SIG-M5 treated with dmso at 0.1 percent for 504 hours (cell line): ENCODE measurements around the gene DNAJC18.
A peak's percentile ranks its signal among the peaks of the same experiment; 100 is the strongest.
"Not testable (repeated sequence)": the region's sequence is repeated elsewhere in the genome, so short reads cannot be mapped to it uniquely, and the experiment has no call there.

Experiments used
- DNase-seq: peaks from one replicate; lab custom pipeline; 2025; ENCODE audit not compliant: unreplicated experiment; lab: John Stamatoyannopoulos, UW

The DNAJC18 gene

DNA sequence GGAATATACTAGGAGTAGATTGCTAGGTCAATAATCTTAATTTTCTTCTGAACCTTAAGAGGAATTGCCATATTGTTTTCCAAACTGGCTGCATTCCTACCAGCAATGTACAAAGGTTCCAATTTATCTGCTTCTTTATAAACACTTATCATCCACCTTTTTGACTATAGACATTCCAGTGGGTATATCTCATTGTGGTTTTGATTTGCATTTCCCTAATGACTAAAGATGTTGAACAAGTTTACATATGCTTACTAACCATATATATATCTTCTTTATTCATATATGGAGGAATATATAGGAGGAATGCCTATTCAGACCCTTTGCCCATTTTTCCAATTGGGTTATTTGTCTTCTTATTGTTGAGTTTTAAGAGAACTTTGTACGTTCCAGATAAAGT lies 7.6 kb downstream of the DNAJC18 start:
- DNase-seq: no peak

DNA sequence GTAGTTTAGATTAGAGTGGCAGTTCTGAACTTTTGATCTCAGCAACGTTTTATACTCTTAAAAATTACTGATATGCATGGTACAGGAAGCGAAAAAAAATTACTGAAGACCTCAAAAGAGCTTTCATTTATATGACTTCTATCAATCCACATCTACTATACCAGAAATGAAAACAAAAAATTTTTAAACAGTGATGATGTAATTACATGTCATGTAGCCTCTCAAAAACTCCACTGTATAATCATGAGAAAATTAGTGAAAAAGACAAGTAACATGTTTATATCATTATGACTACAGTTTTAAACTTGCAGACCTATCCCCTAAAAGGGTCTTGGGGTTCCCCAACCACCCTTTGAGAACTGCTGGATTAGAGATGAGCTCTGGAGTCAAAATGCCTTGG lies 9.3 kb downstream of the DNAJC18 start:
- no peak for DNase-seq

DNA sequence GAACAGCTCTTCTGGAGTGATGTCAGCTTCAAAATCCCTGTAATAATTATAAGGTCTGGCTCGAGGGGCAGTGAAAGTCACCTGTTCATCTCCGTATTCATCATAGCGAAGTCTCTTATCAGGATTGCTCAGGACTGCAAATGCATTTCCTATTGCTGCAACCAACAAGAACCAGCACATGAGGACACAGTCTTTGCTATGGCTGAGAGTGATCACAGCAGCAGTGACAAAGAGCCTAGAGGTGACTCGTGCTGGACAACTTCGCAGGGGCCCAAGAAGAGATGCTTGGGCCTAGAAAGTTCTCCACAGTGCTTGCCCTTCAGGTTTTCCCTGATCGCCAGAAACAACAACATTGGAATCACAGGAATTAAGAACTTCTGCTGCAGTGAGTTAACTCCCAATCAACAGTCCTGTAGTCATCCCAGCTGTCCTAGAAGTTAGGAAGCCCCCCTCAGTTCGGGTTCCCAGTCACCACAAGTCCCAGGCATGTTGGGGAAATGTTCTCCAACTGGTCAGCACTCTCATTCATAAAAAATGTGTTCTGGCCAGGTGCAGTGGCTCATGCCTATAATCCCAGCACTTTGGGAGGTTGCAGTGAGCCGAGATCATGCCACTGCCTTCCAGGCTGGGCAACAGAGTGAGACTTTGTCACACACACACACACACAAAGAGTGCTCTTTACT lies 13.0 kb downstream of the DNAJC18 start:
- DNase-seq: no peak

DNA sequence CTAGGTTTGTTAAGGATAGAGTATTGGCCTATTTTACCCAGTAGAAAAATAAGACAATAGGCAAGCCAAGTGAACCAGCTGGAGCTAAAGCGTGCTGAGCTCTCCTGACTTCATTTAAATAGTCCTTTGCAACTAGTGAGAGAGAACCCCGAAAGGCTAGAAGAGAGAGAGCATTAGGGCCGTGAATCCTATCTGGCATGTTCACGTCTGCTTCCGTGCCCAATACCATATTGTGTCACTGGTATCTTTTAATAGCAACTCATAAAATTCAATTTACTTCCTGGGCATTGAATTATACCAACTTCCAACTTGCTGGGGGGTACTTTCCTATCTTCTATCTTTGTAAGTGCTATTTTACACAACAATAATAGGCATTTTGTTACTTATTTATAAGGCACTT lies 13.8 kb downstream of the DNAJC18 start:
- DNase-seq: no peak

DNA sequence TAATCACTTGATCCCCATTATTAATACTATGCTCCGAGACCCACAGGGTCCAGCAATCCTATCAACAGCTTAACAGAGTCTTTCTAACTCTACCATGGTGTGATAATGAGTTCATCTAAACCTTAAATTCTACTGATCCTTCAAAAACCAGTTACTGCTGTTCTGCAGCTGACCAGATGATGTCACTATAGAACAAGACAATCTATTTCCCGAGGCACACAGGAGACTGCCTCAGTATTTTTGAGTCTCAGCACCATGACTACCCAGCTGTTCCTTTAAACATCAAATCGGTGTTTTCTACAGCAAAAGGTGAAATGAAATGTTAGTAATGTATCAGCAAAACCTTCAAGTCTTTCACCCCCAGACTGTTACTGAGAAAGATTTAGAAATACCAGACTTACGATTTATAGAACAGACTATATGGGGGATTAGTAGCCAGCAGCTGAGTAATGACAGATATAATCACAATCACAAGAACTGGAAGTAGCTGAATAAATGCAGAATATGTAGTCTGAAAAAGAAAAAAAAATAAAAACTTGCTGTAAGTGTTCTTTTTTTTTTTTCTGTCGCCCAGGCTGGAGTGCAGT lies 16.9 kb downstream of the DNAJC18 start:
- DNase-seq: peak; percentile 87

DNA sequence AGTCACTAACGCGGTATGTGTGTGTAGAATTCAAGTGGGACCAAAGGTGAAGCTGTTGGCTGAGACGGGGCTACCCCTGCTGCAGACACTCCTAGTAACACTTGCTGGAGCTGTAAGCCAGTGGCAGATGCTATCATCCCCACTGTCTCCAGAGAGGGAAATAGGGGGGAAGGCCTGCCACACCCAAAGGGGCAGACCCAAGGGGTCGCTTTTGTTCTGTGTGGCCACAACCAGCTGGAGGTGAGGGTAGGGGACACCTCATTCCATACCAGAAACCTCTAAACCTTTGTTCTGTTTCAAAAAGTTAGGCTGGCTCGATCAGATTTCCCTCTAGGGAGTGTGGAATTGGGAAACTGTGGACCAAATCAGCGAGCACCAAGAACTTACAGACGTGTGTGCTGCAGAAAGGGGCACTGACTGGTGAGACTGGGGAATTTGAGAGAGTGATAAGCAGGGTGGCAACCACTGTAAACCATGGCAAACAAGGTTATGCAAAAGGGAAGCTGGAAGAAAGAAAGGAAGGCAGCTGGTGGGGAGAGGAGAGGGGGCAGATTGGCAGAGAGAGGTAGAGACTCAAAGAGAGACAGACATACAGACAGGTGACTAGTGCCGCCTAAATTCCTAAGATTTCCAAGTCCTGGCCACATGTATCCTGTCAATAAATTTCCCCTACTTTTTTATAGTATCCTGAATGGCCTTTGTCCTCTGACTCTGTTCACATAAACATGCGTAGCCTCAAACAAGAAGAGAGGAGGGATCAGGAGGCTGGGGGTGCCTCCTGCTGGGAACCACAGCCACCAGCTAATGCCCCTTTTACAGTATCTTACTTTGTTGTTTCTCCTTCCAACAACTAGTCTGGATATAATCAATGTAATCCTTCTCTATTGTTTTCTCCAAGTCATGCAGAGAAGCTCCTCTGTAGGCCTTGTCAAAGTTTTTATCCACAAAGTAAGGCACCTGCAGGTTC lies 19.8 kb downstream of the DNAJC18 start:
- no peak for DNase-seq

DNA sequence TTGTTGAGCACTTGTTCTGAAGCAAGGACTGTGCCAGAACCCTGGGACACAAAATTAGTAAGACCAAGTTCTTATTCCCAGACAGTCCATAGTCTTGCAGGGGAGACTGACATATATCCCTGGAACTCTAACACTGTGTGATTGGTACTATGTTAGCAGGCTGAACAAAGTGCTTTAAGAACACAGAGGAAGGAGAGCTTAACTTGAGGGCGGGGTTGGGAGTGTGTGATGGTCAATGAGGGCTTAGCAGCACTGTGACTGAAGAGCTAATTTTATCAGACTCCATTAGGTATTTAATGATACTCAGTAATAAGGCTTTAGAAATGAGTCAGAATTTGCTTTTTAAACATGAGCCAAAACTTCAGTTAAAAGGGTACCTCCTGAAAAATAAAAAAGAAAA lies 20.5 kb downstream of the DNAJC18 start:
- no peak for DNase-seq

DNA sequence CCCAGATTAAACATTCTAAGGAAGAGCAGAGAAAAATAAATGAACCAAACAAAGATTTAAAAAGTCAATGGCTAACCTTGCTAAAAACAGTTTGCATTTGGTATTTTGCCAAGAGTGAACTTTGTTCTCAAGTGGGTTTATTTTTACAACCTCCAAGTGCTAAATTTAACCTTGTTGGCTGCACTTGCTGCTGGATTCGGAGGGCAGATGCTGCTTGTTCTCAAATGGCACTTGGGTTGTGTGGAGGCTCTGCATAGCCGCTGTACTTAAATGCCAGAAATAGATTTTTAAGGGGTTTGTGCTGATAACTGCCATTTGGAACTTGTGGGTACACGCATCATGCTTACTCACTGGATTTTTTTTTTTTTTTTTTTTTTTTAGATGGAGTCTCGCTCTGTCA lies 22.1 kb downstream of the DNAJC18 start:
- no peak for DNase-seq

DNA sequence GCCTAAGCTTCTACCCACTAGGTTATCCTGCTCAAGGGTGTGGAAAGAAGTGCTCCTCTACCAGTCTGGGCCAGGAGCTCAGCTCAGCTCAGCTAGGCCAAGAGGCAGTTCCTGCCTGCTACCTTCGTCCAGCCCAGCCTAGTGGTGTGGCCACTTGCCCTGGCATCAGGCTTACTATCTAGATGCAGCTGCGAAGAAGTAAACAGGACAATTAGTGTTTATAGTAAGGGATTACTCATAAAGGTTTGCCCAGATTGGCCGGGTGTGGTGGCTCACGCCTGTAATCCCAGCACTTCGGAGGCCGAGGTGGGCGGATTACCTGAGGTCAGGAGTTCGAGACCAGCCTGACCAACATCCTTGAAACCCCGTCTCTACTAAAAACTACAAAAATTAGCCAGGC lies 22.7 kb downstream of the DNAJC18 start:
- DNase-seq: no peak

DNA sequence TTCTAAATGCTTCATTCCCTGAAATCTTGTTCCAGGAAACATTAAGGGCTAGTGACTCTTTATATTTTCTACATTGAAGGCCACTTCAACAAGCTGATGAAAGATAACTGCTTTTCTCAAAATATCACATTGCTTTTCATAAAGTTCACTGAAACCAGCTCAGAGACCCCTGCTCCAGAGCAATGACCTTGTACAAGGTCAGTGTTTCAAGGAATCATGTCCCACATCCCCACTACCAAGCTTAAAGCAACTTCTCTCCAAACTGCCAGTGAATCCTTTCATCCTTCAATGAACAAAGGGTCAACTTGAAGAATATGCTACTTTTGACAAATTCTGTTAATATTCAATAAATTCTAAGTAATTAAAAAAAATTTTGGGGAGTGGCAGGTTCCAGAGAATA lies 23.5 kb downstream of the DNAJC18 start:
- DNase-seq: no peak

DNA sequence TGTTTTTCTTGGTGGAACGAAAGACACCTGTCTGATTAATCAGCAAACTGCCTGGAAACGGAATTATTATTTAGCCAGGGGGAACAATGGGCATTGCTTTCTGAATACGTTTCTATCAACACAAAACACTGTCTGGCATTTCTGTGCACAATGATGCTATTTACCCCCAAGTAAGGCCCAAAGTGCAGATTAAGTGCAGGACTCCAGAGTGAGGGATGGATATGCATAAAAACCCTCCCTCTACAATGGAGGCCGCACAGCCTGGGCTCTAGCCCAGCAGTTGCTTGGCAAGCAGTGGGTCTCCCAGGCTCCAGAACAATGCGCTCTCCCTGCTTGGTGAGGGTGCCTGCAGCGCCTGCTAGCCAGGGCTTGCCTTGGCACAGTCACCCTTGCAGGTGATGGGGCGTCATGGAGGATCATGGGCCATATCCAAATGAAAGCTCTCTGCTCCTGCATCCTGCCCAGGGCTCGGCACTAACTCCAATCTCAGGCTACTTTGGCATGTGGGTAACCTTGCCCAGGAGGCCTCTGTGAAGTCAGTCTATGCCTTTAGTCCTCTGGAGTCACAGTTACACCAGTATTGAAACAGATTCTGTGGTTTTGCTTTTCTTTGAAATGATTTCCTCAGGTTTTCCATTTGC lies 24.0 kb downstream of the DNAJC18 start:
- no peak for DNase-seq

DNA sequence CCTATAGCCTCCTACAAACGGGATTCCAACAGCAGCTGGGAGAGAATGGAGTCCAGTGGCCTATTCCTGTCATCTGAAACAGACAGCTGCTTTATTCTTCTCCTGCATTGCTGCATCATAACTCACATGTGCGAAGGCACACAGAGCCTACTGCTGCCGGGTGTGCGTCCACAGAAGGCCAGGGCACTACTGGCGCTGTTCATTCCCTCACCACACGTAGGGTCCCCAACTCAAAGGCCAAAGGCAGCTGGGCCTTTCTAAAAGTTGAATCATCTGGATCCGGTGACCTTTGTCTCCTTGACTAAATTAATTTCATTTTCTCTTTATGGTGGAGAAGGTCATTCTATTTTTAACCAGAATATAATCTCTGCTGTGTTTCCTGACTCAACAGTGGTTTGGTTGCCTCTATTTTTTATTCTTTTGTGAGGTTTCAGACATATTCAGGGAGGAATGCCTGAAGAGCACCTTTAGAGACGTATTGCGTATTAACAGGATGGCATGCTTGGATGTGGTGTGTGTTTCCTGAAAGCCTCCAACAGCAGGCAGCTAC lies 24.7 kb downstream of the DNAJC18 start:
- no peak for DNase-seq

DNA sequence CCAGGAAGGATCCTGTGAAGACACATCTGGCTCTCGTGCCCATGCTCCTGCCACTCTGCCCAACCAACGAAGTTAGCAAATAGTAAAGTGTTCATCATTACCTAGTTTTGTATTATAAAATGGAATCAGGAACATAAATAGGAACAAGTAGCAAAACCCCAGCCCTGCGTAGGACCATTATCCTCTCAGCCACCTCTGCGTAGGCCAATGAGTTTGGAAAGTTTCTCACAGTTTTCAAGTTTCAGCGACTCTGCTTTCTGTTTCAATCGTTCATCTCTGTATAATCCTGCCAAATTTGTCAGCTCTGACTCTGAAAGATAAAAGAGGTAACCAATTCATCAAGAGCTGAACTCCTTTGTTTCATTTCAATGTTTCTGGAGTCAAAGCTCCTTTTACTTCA lies 25.4 kb downstream of the DNAJC18 start:
- DNase-seq: no peak

DNA sequence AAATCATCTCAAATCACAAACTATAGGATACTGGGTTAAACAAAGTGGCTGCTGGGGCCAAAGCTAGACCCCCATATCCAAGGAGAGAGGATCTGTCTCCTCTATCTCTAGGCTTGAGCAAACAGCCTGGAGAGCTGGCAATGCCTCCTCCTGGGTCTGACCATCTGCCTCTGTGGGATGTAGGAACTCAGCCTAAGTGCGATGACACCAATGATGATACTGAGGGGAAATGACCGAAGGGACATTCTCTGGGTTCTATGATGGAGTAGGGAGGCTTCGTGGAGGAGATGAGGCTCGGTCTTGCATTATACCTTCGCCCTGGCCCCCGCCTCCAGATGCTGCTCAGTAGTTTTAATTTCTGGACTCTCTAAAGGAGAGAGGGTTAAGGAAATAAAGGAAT lies 26.2 kb downstream of the DNAJC18 start:
- no peak for DNase-seq

DNA sequence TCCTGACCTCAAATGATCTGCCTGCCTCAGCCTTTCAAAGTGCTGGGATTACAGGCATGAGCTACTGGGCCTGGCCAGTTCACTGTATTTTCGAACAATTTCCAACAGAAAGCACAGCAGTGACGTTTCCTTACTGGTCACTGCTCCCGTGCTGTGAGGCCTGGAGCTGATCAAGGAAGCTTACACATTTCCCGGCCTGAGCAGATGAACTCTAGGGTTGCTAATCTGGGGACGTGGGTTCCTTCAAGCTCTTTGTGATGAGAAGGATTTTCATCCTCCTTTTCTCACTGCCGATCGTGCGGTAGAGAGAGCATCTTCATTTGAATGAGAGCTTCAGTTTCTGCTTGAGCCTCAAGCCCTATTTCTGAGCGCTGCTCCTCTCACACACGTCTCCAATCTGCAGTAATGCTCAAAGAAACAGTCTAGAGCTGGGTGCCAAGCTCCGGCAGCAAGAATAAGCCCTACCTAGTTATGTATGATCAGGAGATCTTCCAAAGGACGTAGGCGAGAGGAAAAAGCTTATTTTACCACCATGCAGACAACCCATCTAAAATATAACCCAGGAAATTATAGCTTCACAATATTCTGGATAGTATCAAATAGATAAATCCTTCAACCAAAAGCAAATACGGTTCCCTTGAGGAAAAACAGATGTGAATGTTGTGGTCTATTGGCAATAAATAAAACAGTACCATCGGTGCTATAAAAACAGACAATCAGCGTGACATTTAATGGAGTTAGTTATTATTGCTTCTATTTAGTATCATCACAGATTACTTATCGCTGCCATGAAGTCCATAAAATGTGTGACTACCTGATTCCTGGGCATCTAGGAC lies 28.1 kb downstream of the DNAJC18 start:
- DNase-seq: no peak

DNA sequence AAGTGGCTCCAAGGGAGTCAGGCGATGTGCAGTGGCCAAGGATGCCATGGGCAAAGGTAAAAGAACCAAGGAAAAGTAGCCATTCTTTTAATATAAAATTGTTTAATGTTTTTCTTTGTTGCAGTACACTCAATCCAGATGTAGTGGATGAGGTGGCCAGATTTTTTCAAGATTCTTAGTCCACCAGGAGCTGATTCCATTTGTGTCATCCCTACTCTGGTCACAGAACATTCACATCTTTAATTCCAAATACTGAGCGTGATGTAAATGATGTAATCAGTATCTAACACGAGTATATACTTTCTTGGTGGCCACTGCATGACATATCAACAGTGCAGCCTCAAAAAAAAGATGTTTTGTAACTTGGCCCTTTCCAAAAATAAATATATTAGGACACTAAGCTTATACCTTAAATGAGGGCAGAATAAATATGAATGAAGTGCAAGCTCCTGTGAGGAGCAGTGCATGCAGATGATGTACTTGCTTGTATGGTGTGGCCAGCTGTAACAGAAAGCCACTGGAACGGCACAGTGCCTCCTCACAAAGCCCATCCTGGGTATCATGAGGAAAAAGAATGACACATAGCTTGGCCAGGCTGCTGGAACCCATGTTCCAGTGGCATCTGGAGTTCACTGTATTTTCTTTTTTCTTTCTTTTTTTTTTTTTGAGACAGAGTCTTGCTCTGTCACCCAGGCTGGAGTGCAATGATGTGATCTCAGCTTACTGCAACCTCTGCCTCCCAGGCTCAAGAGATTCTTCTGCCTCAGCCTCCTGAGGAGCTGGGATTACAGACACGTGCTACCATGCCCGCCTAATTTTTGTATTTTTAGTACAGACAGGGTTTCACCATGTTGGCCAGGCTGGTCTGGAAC lies 29.0 kb downstream of the DNAJC18 start:
- DNase-seq: no peak

DNA sequence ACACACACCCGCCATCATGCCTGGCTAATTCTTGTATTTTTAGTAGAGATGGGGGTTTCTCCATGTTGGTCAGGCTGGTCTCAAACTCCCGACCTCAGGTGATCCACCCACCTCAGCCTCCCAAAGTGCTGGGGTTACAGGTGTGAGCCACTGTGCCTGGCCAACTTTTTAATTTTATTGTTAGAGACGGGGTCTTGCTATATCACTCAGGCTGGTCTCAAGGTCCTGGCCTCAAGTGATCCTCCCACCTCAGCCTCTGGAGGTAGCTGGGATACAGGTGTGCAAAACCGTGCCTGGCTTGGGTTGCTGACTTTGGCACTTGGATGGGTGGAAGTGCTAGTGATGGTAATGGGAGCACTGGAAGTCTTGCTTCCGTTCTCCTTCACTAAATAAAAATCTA lies 30.2 kb downstream of the DNAJC18 start:
- DNase-seq: not testable (repeated sequence)

DNA sequence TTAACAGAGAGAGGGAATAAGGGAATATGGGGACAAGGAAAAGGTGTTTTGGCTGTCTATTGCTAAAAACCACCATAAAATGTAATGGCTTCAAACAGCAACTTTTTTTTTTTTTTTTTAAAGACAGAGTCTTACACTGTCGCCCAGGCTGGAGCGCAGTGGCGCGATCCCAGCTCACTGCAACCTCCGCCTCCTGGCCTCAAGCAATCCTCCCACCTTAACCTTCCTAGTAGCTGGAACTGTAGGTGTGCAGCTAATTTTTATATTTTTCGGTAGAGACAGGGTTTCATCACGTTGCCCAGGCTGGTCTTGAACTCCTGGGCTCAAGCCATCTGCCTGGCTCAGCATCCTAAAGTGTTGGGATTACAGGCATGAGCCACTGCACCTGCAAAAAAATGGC lies 31.1 kb downstream of the DNAJC18 start:
- no peak for DNase-seq

DNA sequence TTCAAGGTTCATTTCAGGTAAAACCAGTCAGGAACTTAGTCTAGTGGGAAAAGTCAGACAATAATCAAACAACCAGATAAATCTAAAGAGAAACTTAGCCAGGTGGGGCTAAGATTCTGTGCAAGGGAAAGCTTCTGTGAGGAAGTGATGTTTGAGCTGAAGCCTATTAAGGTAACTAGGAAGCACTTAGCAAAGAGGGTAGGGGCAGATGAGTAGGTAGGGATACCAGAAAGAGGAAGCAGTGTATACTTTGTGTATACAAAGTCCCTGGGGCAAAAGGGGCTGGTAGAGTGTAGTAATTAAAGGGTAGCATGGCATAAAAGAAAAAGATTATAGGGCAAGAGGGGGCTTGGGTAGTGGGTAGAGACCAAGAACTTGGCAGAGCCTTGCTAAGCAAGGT lies 31.8 kb downstream of the DNAJC18 start:
- peak; percentile 61 for DNase-seq
